Measurements from ENCODE around the gene CEACAM8. TPM values are rescaled to one million over a fixed set of nuclear protein-coding genes. Genes with fewer than 3 reads are reported as not detected.
"Not testable (repeated sequence)": the region's sequence is repeated elsewhere in the genome, so short reads cannot be mapped to it uniquely, and the experiment has no call there.

CEACAM8 gene
- total and polyA plus RNA-seq, 7 donors = 0.03 to 0.25 TPM; not detected in 5

- peaks cover 0 to 7% (median 0%) of the 10 kb centered on the region in 3 donors for H3K27me3 ChIP-seq (ENCODE audit: insufficient read depth in 3 of 3, low read length in 2 of 3)
- H3K36me3 ChIP-seq (ENCODE audit: insufficient read depth in 1 of 2, low read depth in 1 of 2) = no peaks in the 10 kb centered on the region
- intact Hi-C loops (cut with DNase I) = no loop called here
- DNase-seq = no peak
- no peak overlapping the region for H3K4me3 ChIP-seq
- H3K4me1 ChIP-seq = no peaks in the 10 kb centered on the region
- WGBS, 3 donors = 74 to 85% (median 76%) methylated on average over 7 of the region's 7 CpGs
- TF ChIP-seq, protein P1, sequence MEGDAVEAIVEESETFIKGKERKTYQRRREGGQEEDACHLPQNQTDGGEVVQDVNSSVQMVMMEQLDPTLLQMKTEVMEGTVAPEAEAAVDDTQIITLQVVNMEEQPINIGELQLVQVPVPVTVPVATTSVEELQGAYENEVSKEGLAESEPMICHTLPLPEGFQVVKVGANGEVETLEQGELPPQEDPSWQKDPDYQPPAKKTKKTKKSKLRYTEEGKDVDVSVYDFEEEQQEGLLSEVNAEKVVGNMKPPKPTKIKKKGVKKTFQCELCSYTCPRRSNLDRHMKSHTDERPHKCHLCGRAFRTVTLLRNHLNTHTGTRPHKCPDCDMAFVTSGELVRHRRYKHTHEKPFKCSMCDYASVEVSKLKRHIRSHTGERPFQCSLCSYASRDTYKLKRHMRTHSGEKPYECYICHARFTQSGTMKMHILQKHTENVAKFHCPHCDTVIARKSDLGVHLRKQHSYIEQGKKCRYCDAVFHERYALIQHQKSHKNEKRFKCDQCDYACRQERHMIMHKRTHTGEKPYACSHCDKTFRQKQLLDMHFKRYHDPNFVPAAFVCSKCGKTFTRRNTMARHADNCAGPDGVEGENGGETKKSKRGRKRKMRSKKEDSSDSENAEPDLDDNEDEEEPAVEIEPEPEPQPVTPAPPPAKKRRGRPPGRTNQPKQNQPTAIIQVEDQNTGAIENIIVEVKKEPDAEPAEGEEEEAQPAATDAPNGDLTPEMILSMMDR (IDR thresholded peaks at IDR 0.05) = no peak
- ATAC-seq = no peak
- no peaks in the 10 kb centered on the region for H3K9me3 ChIP-seq
- H3K27ac ChIP-seq = no peak overlapping the region
Measured at GRCh38 chr19:42538841-42539709, 55.6 kb downstream of the CEACAM8 start.

DNA sequence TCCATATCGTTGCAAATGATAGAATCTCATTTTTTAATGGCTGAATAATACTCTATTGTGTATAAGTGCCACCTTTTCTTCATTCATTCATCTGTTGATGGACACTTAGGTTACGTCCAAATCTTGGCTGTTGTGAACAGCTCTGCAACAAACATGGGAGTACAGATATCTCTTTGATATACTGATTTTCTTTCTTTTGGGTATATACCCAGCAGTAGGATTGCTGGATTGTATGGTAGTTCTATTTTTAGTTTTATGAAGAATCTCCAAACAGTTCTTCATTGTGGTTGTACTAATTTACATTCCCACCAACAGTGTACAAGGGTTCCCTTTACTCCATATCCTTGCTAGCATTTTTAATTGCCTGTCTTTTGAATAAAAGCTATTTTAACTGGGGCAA is 59.4 kb downstream of the CEACAM8 start:
- H3K4me3 ChIP-seq; H3K9me3 ChIP-seq; H3K36me3 ChIP-seq (ENCODE audit: insufficient read depth in 1 of 2, low read depth in 1 of 2); H3K4me1 ChIP-seq; H3K27me3 ChIP-seq (ENCODE audit: insufficient read depth in 3 of 3, low read length in 2 of 3); DNase-seq; intact Hi-C loops (cut with DNase I); ATAC-seq; H3K27ac ChIP-seq: not testable (repeated sequence)
- 63 to 72% (median 68%) methylated on average over 2 of the region's 2 CpGs for WGBS, 3 donors

DNA sequence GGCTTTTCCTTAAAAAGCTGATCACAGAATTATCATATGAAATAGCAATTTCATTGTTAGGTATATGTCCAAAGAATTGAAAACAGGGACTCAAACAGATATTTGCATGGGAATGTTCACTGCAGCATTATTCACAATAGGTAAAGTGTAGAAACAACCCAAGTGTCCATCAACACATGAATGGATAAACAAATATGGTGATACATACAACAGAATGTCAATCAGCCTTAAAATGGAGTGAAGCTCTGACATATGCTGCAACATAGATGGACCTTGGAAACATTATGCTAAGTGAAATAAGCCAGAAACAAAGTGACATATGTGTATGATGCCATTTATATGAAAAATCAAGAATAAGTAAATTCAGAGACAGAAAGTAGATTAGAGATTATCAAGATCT is 60.3 kb downstream of the CEACAM8 start:
- Histone ChIP-seq H3K27me3 (ENCODE audit: insufficient read depth in 3 of 3, low read length in 2 of 3) (peaks cover 0 to 7% (median 0%) of the 10 kb centered on the region in 3 donors), H3K4me1 (no peaks in the 10 kb centered on the region), H3K4me3 (no peak overlapping the region), H3K9me3 (no peaks in the 10 kb centered on the region), H3K27ac (no peak overlapping the region), H3K36me3 (ENCODE audit: insufficient read depth in 1 of 2, low read depth in 1 of 2) (no peaks in the 10 kb centered on the region)
- TF ChIP-seq, protein P1 (IDR thresholded peaks at IDR 0.05) = no peak
- DNase-seq = no peak
- intact Hi-C loops (cut with DNase I) = no loop called here
- no peak for ATAC-seq

GRCh38 chr19:42532891-42533290 is 61.8 kb downstream of the CEACAM8 start:
- intact Hi-C loops (cut with DNase I) = no loop called here
- no peak for DNase-seq
- 78 to 88% (median 82%) methylated on average over 2 of the region's 2 CpGs for WGBS, 3 donors
- Histone ChIP-seq H3K27ac (no peak overlapping the region), H3K4me1 (no peaks in the 10 kb centered on the region), H3K4me3 (no peak overlapping the region), H3K36me3 (ENCODE audit: insufficient read depth in 1 of 2, low read depth in 1 of 2) (no peaks in the 10 kb centered on the region), H3K9me3 (no peaks in the 10 kb centered on the region), H3K27me3 (ENCODE audit: insufficient read depth in 3 of 3, low read length in 2 of 3) (no peaks in the 10 kb centered on the region)
- ATAC-seq = no peak
- TF ChIP-seq, protein P1 (IDR thresholded peaks at IDR 0.05) = no peak

DNA sequence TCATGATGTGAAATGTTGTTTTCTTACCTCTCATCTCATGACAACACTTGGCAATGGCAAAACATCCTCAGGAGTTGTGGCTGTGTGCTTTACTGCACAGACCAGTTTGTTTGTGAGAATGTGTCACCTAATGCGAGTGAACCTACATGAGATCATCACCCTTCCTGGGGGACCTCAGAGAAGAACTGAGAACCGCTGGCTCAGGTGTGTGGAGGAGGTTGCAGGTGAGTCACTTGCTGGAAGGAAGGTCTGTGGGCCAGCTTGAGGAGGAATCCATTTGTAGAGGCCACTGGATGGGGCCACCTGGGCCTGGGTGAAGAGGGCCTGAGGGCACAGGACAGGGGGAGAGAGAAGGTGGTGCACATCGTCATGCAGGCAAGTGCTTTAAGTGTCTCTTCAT is 63.4 kb downstream of the CEACAM8 start:
- H3K36me3 ChIP-seq (ENCODE audit: insufficient read depth in 1 of 2, low read depth in 1 of 2) = no peaks in the 10 kb centered on the region
- no peak for ATAC-seq
- DNase-seq = no peak
- WGBS, 3 donors = 90 to 94% (median 91%) methylated on average over 3 of the region's 3 CpGs
- TF ChIP-seq, protein P1 (IDR thresholded peaks at IDR 0.05) = no peak
- H3K9me3 ChIP-seq = no peaks in the 10 kb centered on the region
- H3K27me3 ChIP-seq (ENCODE audit: insufficient read depth in 3 of 3, low read length in 2 of 3) = no peaks in the 10 kb centered on the region
- H3K4me3 ChIP-seq = no peak overlapping the region
- no peak overlapping the region for H3K27ac ChIP-seq
- intact Hi-C loops (cut with DNase I) = no loop called here
- H3K4me1 ChIP-seq = no peaks in the 10 kb centered on the region

Other genes with a start within 250 kb of the CEACAM8 start
- gene CNFN, start 204.6 kb downstream of the CEACAM8 start, total RNA-seq = not detected
- 1 to 10 TPM in 1 of 3 donors, under 1 TPM in 2; 0.24 to 1.0 (median 0.84) TPM for gene CNFN, start 204.6 kb downstream of the CEACAM8 start, polyA plus RNA-seq
- gene LIPE, start 167.5 kb downstream of the CEACAM8 start, total RNA-seq = 10 to 100 TPM in 2 of 4 donors, 1 to 10 TPM in 2; 5.3 to 27.7 (median 10.5) TPM
- 10 to 100 TPM in 1 of 3 donors, 1 to 10 TPM in 2; 6.4 to 14.2 (median 9.3) TPM for gene LIPE, start 167.5 kb downstream of the CEACAM8 start, polyA plus RNA-seq
- not detected for gene CXCL17, start 152.0 kb downstream of the CEACAM8 start, total RNA-seq
- gene CXCL17, start 152.0 kb downstream of the CEACAM8 start, polyA plus RNA-seq = under 1 TPM in 2 of 3 donors, not detected in 1; 0.05 to 0.11 TPM
- gene CEACAM1, start 66.4 kb downstream of the CEACAM8 start, total RNA-seq = 1 to 10 TPM; 1.0 to 4.8 (median 1.8) TPM
- gene CEACAM1, start 66.4 kb downstream of the CEACAM8 start, polyA plus RNA-seq = 1 to 10 TPM in 1 of 3 donors, under 1 TPM in 2; 0.62 to 1.4 (median 0.83) TPM
- gene PSG3, start 145.6 kb upstream of the CEACAM8 start, total RNA-seq = not detected
- not detected for gene PSG3, start 145.6 kb upstream of the CEACAM8 start, polyA plus RNA-seq
- gene PSG8, start 170.8 kb upstream of the CEACAM8 start, total RNA-seq = not detected
- gene PSG8, start 170.8 kb upstream of the CEACAM8 start, polyA plus RNA-seq = not detected

Data from psoas muscle (tissue), 8 donors.